Smooth muscle cell of the coronary artery (primary cell): ENCODE data around the gene NPIPB5. TPM values are rescaled to one million over a fixed set of nuclear protein-coding genes. Genes with fewer than 3 reads are reported as not detected.

Experiments used
- total RNA-seq: library from RNA; depleted of rRNA; stranded (reverse); fragments of >200 nt; gene quantifications from 2 replicates; pipeline ENCODE4 v1.2.3, GENCODE V29; 2014; ENCODE audit warnings: low replicate concordance

Gene NPIPB5
- 37.8 and 44.0 TPM in 2 replicates for total RNA-seq

DNA sequence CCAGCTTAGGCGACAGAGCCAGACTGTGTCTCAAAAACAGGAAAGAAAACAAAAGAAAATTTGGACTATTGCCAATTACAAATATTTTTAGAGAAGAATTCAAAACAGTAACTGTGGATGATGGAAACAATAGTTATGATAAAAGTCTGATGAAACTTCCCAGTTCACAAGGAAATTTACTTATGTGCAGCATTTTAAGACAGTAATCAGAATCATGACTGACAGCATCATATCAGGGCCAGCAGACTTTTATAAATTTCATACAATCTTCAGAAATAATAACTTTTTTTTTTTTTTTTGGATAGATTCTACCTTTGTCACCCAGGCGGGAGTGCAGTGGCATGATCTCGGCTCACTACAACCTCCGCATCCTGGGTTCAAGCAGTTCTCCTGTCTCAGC, at the start of gene NPIPB5:
Gene NPIPB5 (plus strand): TSS at position 301 of the 400 bp plus-strand sequence. CDS start 2,911 bp downstream, outside the sequence.

Other genes with a start within 250 kb of the NPIPB5 start
- 53.4 and 86.8 TPM in 2 replicates for gene POLR3E, start 213.5 kb upstream of the NPIPB5 start, total RNA-seq
- 18.4 and 54.6 TPM in 2 replicates for gene CDR2, start 136.3 kb upstream of the NPIPB5 start, total RNA-seq